SU-DHL-6 (cell line): ENCODE results near the gene PCBP2.

ENCODE experiments used
- H2AFZ ChIP-seq: fragments of 200-600 bp; sonication (generic); 2 replicates; pipeline ENCODE4 v1.6.1; 2014; ENCODE audit warnings: low read depth, mild to moderate bottlenecking, moderate library complexity, mixed read lengths, antibody characterized with exemption, low read length; ENCODE audit not compliant: severe bottlenecking
- H3F3A ChIP-seq: fragments of 200-600 bp; shearing (Covaris generic); 2 replicates; pipeline ENCODE4 v1.6.0; 2016; ENCODE audit warnings: antibody characterized with exemption, mild to moderate bottlenecking; ENCODE audit not compliant: insufficient read depth
- H3K27ac ChIP-seq: fragments of 200-600 bp; sonication (generic); 2 replicates; pipeline ENCODE4 v1.5.1; 2016; ENCODE audit warnings: low read depth, mild to moderate bottlenecking, low read length, moderate library complexity, mixed read lengths
- H3K27me3 ChIP-seq: fragments of 200-600 bp; sonication (generic), shearing (Covaris generic); 2 replicates; pipeline ENCODE4 v1.6.0; 2014; ENCODE audit warnings: mild to moderate bottlenecking, low read length
- H3K36me3 ChIP-seq: fragments of 200-600 bp; sonication (generic); 2 replicates; pipeline ENCODE4 v1.6.1; 2014; ENCODE audit warnings: mild to moderate bottlenecking, low read length, mixed read lengths
- H3K4me2 ChIP-seq: fragments of 300-600, 200-600 bp; shearing (Covaris generic), sonication (generic); 2 replicates; pipeline ENCODE4 v1.6.0; 2014; ENCODE audit warnings: low read length, low read depth, mild to moderate bottlenecking; ENCODE audit not compliant: poor library complexity, severe bottlenecking
- H3K4me3 ChIP-seq: fragments of 200-600 bp; sonication (generic); 2 replicates; pipeline ENCODE4 v1.5.1; 2014; ENCODE audit warnings: antibody characterized with exemption, low read length, mild to moderate bottlenecking, mixed read lengths; ENCODE audit not compliant: insufficient read depth, poor library complexity, severe bottlenecking
- H3K79me2 ChIP-seq: fragments of 200-600 bp; sonication (generic); 2 replicates; pipeline ENCODE4 v1.6.1; 2014; ENCODE audit warnings: mild to moderate bottlenecking, low read length, moderate library complexity; ENCODE audit not compliant: insufficient read depth
- H3K9ac ChIP-seq: fragments of 200-600 bp; sonication (generic); 2 replicates; pipeline ENCODE4 v1.7.0; 2014; ENCODE audit warnings: mild to moderate bottlenecking, low read length
- H3K9me2 ChIP-seq: fragments of 200-600 bp; sonication (generic); replicated peaks from 2 replicates; pipeline ENCODE4 v1.6.1; 2014; ENCODE audit warnings: low read length; ENCODE audit not compliant: insufficient read depth
- H3K9me3 ChIP-seq: fragments of 200-600 bp; sonication (generic); 2 replicates; pipeline ENCODE4 v1.6.1; 2014; ENCODE audit warnings: low read length, mixed read lengths; ENCODE audit not compliant: insufficient read depth
- H4K20me1 ChIP-seq: fragments of 200-600 bp; sonication (generic); 2 replicates; pipeline ENCODE4 v1.6.1; 2014; ENCODE audit warnings: low read depth, mild to moderate bottlenecking, antibody characterized with exemption, low read length, moderate library complexity, mixed read lengths
- CTCF ChIP-seq: fragments of 200-600 bp; sonication (generic); IDR thresholded peaks from one replicate; pipeline ENCODE4 v1.5.1; 2017; ENCODE audit warnings: antibody characterized with exemption, mild to moderate bottlenecking, low read length, moderate library complexity; ENCODE audit not compliant: insufficient read depth, poor library complexity, severe bottlenecking
- EZH2phosphoT487 ChIP-seq: fragments of 200-600 bp; sonication (generic), shearing (Covaris generic); conservative IDR thresholded peaks from 2 replicates; pipeline ENCODE4 v1.6.1; 2018; ENCODE audit warnings: mild to moderate bottlenecking, antibody characterized with exemption, low read length, moderate library complexity, mixed read lengths

The PCBP2 gene

DNA sequence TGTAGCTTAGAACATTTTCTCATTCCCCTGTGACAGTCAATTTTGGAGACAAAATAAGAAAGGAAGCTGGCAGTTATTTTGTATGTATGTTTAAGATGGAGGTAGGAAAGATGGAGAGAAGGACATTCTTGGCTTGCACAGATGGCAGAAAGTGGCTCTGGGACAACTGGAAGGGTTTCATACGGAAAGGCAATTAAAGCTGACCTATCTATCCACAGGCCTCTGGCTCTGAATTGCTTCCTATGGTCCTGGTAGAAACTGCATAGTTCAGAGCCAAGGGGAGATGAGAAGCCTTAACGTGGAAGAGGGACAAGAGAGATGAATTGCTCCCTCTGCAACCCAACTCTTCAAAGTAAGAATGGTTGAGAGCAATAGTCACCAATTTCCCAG is 63.4 kb downstream of the PCBP2 start:
- no peaks in the 10 kb centered on the region for H3K27me3 ChIP-seq
- no peaks in the 10 kb centered on the region for H3F3A ChIP-seq
- no peaks in the 10 kb centered on the region for H3K9me3 ChIP-seq
- no peaks in the 10 kb centered on the region for H3K9me2 ChIP-seq
- H4K20me1 ChIP-seq: no peaks in the 10 kb centered on the region
- no peak overlapping the region for H3K4me3 ChIP-seq
- no peaks in the 10 kb centered on the region for H3K79me2 ChIP-seq
- no peak overlapping the region for H3K9ac ChIP-seq
- no peak overlapping the region for H3K4me2 ChIP-seq
- H3K36me3 ChIP-seq: no peaks in the 10 kb centered on the region
- no peak overlapping the region for H3K27ac ChIP-seq
- TF ChIP-seq EZH2phosphoT487 (no peak), CTCF (no peak)
- H2AFZ ChIP-seq: no peak overlapping the region

DNA sequence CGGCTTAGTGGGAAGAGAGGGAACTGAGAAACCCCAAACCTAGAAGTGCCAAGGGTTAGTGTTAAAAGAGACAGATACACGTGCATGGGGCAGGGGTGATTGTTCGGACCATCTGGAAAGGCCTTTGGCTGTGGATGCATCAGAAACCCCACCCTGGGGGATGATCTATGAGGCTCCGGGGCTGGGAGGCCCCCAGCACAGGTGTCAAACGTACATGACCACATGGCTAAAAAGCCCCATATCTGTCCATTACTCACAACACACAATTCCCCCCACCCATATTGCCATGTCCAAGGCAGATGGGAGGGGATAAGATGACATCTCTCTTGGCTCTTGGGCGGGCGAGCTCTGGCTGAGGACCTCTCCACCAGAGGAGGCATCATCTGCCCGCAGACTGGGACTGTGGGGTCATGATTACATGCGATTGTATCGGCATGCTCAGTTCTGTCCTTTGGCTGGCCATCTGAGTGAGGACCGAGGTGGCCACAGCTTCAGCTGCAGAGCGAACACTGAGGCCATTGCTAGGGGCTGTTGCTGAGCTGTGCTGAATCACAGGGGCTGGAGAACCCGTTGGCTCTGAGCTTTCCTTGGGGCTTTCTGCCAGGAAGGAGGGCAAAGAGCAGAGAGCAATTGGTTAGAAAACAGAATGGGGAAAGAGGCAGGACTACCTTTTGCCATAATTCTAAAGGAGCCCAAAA is 65.0 kb downstream of the PCBP2 start:
- H3K27me3 ChIP-seq: no peaks in the 10 kb centered on the region
- H2AFZ ChIP-seq: no peak overlapping the region
- H4K20me1 ChIP-seq: no peaks in the 10 kb centered on the region
- no peak overlapping the region for H3K9ac ChIP-seq
- H3K27ac ChIP-seq: no peak overlapping the region
- TF ChIP-seq EZH2phosphoT487 (no peak), CTCF (no peak)
- H3K9me2 ChIP-seq: no peaks in the 10 kb centered on the region
- no peaks in the 10 kb centered on the region for H3K9me3 ChIP-seq
- no peaks in the 10 kb centered on the region for H3F3A ChIP-seq
- H3K79me2 ChIP-seq: no peaks in the 10 kb centered on the region
- H3K36me3 ChIP-seq: no peaks in the 10 kb centered on the region
- H3K4me2 ChIP-seq: no peak overlapping the region
- H3K4me3 ChIP-seq: no peak overlapping the region

- H3K9ac ChIP-seq: no peak overlapping the region
- H3K4me2 ChIP-seq: no peak overlapping the region
- H3K36me3 ChIP-seq: no peaks in the 10 kb centered on the region; the same call in 1 of the 2 replicates
- no peak overlapping the region for H3K4me3 ChIP-seq
- TF ChIP-seq EZH2phosphoT487: no peak
- H3K27me3 ChIP-seq: no peaks in the 10 kb centered on the region
- no peaks in the 10 kb centered on the region for H3K9me3 ChIP-seq
- H2AFZ ChIP-seq: no peak overlapping the region
- no peaks in the 10 kb centered on the region for H4K20me1 ChIP-seq
- no peaks in the 10 kb centered on the region for H3K9me2 ChIP-seq
- H3F3A ChIP-seq: no peaks in the 10 kb centered on the region
- no peaks in the 10 kb centered on the region for H3K79me2 ChIP-seq
- no peak overlapping the region for H3K27ac ChIP-seq
Observed at GRCh38 chr12:53518381-53518780, 66.5 kb downstream of the PCBP2 start.

DNA sequence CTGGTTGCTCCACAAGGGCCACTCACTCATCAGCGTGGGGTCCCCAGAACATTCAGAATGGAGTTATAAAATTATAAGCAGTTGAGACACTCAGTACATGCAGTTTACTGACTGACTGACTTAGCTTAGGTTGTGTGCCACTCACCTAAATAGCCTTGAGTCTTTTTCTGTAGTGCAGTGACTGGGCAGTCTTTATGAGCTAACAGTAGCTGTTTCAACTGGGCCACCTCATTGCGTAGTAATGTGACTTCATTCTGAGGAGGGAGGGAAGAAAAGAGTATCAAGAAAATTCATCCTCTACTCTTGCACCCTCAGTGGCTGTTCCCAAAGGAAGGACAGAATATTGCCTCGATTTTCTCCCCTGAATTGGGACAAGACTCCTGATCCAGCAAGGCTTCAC is 71.2 kb downstream of the PCBP2 start:
- H3K27me3 ChIP-seq: no peaks in the 10 kb centered on the region
- H3F3A ChIP-seq: no peaks in the 10 kb centered on the region
- H4K20me1 ChIP-seq: no peaks in the 10 kb centered on the region
- H3K4me3 ChIP-seq: no peak overlapping the region
- no peak overlapping the region for H3K9ac ChIP-seq
- no peak overlapping the region for H3K27ac ChIP-seq
- H3K9me3 ChIP-seq: no peaks in the 10 kb centered on the region
- TF ChIP-seq CTCF: no peak
- TF ChIP-seq EZH2phosphoT487: no peak
- H3K9me2 ChIP-seq: no peaks in the 10 kb centered on the region
- no peak overlapping the region for H2AFZ ChIP-seq
- no peaks in the 10 kb centered on the region; the same call in 1 of the 2 replicates for H3K36me3 ChIP-seq
- no peak overlapping the region for H3K4me2 ChIP-seq
- H3K79me2 ChIP-seq: no peaks in the 10 kb centered on the region
